ENCODE data around the gene MYO1B. TPM values are rescaled to one million over a fixed set of nuclear protein-coding genes. Genes with fewer than 3 reads are reported as not detected.

The MYO1B gene
- total RNA-seq, 6 experiments from 2014 or later: 214 to 254 (median 236) TPM

- Mint-ChIP-seq H3K36me3 (ENCODE audit: low read depth) (peaks cover 13% of the 10 kb centered on the region; the same call in 1 of the 2 replicates), H3K27ac (no peak overlapping the region), H3K9me3 (peaks cover 14% of the 10 kb centered on the region), H3K4me3 (no peak overlapping the region), H3K4me1 (ENCODE audit: low read depth) (no peaks in the 10 kb centered on the region), H3K27me3 (ENCODE audit: insufficient read depth) (no peaks in the 10 kb centered on the region)
- no peak for DNase-seq
- TF ChIP-seq CTCF (IDR thresholded peaks at IDR 0.05): no peak
Measured at GRCh38 chr2:191459158-191459557, 214.0 kb downstream of the MYO1B start.

- peaks cover 14% of the 10 kb centered on the region for H3K9me3 Mint-ChIP-seq
- H3K27me3 Mint-ChIP-seq (ENCODE audit: insufficient read depth): no peaks in the 10 kb centered on the region
- no peak for DNase-seq
- TF ChIP-seq CTCF (IDR thresholded peaks at IDR 0.05): no peak
- H3K27ac Mint-ChIP-seq: no peak overlapping the region
- no peak overlapping the region for H3K4me3 Mint-ChIP-seq
- H3K4me1 Mint-ChIP-seq (ENCODE audit: low read depth): peaks cover 19% of the 10 kb centered on the region
- H3K36me3 Mint-ChIP-seq (ENCODE audit: low read depth): peaks cover 13% of the 10 kb centered on the region; the same call in 1 of the 2 replicates
Measured at GRCh38 chr2:191462370-191462769, 217.2 kb downstream of the MYO1B start.

GRCh38 chr2:191463790-191464189 is 218.6 kb downstream of the MYO1B start:
- no peak overlapping the region for H3K27ac Mint-ChIP-seq

GRCh38 chr2:191465766-191466420 is 220.7 kb downstream of the MYO1B start:
- Mint-ChIP-seq H3K36me3 (ENCODE audit: low read depth) (no peaks in the 10 kb centered on the region), H3K27me3 (ENCODE audit: insufficient read depth) (no peaks in the 10 kb centered on the region; the same call in 1 of the 2 replicates), H3K4me1 (ENCODE audit: low read depth) (peaks cover 27% of the 10 kb centered on the region), H3K4me3 (no peak overlapping the region; the same call in 1 of the 2 replicates), H3K9me3 (no peaks in the 10 kb centered on the region), H3K27ac (peak overlapping the region; percentile 73)
- TF ChIP-seq CTCF (IDR thresholded peaks at IDR 0.05): no peak
- DNase-seq: no peak

More at GRCh38 chr2:191463790-191464189, 218.6 kb downstream of the MYO1B start:
- Mint-ChIP-seq H3K36me3 (ENCODE audit: low read depth) (peaks cover 13% of the 10 kb centered on the region; the same call in 1 of the 2 replicates), H3K9me3 (peaks cover 14% of the 10 kb centered on the region), H3K4me3 (no peak overlapping the region), H3K4me1 (ENCODE audit: low read depth) (peaks cover 27% of the 10 kb centered on the region), H3K27me3 (ENCODE audit: insufficient read depth) (no peaks in the 10 kb centered on the region)
- DNase-seq: no peak
- TF ChIP-seq CTCF (IDR thresholded peaks at IDR 0.05): no peak

- DNase-seq: no peak
- peaks cover 2% of the 10 kb centered on the region; the same call in 1 of the 2 replicates for H3K27me3 Mint-ChIP-seq (ENCODE audit: insufficient read depth)
- H3K4me3 Mint-ChIP-seq: no peak overlapping the region
- no peaks in the 10 kb centered on the region for H3K36me3 Mint-ChIP-seq (ENCODE audit: low read depth)
- H3K4me1 Mint-ChIP-seq (ENCODE audit: low read depth): peaks cover 27% of the 10 kb centered on the region
- no peak for TF ChIP-seq CTCF (IDR thresholded peaks at IDR 0.05)
- no peaks in the 10 kb centered on the region for H3K9me3 Mint-ChIP-seq
- no peak overlapping the region for H3K27ac Mint-ChIP-seq
Measured at GRCh38 chr2:191467113-191467512, 221.9 kb downstream of the MYO1B start.

All from HFFc6 (cell line).